Fibroblast of villous mesenchyme (primary cell): ENCODE results near the gene FANCL. TPM values are rescaled to one million over a fixed set of nuclear protein-coding genes. Genes with fewer than 3 reads are reported as not detected.
"Not testable (repeated sequence)": the region's sequence is repeated elsewhere in the genome, so short reads cannot be mapped to it uniquely, and the experiment has no call there.

Experiments used
- DNase-seq: peaks from one replicate; pipeline ENCODE4 v3.0.0-alpha.2; 2010; ENCODE audit warnings: low read depth
- H3K4me3 ChIP-seq: 2 replicates; pipeline ENCODE4 v1.5.1; 2011; ENCODE audit warnings: low read depth, mild to moderate bottlenecking, low read length
- total RNA-seq: library from RNA; depleted of rRNA; stranded (reverse); fragments of >200 nt; gene quantifications from 2 replicates; pipeline ENCODE4 v1.2.3, GENCODE V29; 2012
- TF ChIP-seq, protein P1 (sequence below): IDR thresholded peaks from 2 replicates; pipeline ENCODE4 v1.5.1; 2012; ENCODE audit warnings: low read depth, mild to moderate bottlenecking, low read length; ENCODE audit not compliant: insufficient read depth

FANCL gene
- total RNA-seq, 1 donor: 26.8 TPM

DNA sequence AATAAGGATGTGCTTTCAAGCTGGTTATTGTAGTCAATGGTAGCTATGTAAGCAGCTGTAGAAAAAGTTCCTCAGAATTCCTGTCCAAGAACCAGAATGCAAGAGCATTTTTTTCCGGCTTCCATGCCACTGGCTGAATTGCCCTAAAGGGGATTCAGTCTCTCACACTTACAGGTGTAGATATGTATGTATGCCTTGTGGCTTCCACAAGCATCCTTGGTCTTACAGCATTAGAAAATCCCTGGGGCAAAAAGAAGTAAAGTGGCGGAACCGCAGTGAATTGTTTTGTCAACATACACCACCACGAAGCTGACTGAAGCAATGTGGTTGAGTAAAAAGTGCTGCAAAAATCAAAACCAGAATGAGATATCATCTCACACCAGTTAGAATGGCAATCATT, 54.6 kb downstream of the FANCL start:
- no peak overlapping the region for H3K4me3 ChIP-seq
- peak; percentile 8 for DNase-seq
- TF ChIP-seq, protein P1, sequence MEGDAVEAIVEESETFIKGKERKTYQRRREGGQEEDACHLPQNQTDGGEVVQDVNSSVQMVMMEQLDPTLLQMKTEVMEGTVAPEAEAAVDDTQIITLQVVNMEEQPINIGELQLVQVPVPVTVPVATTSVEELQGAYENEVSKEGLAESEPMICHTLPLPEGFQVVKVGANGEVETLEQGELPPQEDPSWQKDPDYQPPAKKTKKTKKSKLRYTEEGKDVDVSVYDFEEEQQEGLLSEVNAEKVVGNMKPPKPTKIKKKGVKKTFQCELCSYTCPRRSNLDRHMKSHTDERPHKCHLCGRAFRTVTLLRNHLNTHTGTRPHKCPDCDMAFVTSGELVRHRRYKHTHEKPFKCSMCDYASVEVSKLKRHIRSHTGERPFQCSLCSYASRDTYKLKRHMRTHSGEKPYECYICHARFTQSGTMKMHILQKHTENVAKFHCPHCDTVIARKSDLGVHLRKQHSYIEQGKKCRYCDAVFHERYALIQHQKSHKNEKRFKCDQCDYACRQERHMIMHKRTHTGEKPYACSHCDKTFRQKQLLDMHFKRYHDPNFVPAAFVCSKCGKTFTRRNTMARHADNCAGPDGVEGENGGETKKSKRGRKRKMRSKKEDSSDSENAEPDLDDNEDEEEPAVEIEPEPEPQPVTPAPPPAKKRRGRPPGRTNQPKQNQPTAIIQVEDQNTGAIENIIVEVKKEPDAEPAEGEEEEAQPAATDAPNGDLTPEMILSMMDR: no peak

DNA sequence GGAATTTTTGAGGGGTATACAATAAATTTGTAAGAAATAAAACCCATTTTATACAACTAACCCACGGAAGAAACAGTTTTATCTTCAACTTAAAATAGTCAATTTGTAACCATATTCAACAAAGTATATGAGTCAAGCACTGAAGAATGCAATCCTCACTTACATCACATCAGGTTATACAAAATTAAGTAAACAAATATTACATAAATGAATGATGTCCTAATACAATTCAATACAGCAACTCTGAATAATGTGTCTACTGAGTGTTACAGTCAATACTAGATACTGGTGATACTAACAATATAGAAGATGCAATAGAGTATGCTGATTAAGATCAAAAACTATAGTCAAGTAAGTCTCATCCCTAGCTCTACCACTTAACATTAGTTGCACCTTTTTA, 58.6 kb downstream of the FANCL start:
- H3K4me3 ChIP-seq: no peak overlapping the region
- TF ChIP-seq, protein P1: no peak
- no peak for DNase-seq

DNA sequence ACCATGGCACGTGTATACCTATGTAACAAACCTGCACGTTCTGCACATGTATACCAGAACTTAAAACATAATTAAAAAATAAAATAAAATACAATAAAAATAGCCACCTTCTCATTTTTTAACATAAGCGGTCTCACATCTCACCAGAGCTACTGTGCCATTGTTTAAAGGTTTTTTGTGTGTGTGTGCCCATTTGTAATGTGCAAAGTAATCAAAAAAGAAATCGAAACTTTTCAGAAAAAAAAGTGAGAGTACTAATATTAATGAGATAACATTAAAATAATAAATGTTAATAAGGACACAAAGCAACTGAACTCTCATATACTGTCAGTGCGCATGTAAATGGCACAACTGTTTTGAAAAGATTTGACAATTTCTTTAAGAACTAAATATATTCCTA, 60.5 kb downstream of the FANCL start:
- TF ChIP-seq, protein P1: no peak
- H3K4me3 ChIP-seq: no peak overlapping the region
- no peak for DNase-seq

DNA sequence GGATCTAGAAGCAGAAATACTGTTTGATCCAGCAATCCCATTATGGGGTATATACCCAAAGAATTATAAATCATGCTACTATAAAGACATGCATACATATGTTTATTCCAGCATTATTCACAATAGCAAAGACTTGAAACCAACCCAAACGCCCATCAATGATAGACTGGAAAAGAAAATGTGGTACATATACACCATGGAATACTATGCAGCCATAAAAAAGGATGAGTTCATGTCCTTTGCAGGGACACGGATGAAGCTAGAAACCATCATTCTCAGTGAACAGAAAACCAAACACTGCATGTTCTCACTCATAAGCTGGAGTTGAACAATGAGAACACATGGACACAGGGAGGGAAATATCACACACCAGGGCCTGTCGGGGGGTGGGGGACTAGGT, 61.0 kb downstream of the FANCL start:
- DNase-seq, H3K4me3 ChIP-seq: not testable (repeated sequence)

DNA sequence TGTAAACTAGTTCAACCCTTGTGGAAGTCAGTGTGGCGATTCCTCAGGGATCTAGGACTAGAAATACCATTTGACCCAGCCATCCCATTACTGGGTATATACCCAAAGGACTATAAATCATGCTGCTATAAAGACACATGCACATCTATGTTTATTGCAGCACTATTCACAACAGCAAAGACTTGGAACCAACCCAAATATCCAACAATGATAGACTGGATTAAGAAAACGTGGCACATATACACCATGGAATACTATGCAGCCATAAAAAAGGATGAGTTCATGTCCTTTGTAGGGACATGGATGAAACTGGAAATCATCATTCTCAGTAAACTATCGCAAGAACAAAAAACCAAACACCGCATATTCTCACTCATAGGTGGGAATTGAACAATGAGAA, 63.9 kb downstream of the FANCL start:
- H3K4me3 ChIP-seq, DNase-seq: not testable (repeated sequence)

DNA sequence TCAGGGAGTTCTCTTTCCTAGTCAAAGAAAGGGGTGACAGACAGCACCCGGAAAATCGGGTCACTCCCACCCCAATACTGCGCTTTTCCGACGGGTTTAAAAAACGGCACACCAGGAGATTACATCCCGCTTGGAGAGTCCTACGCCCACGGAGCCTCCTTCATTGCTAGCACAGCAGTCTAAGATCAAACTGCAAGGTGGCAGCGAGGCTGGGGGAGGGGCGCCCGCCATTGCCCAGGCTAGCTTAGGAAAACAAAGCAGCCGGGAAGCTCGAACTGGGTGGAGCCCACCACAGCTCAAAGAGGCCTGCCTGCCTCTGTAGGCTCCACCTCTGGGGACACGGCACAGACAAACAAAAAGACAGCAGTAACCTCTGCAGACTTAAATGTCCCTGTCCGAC, 69.3 kb downstream of the FANCL start:
- H3K4me3 ChIP-seq, DNase-seq: not testable (repeated sequence)

DNA sequence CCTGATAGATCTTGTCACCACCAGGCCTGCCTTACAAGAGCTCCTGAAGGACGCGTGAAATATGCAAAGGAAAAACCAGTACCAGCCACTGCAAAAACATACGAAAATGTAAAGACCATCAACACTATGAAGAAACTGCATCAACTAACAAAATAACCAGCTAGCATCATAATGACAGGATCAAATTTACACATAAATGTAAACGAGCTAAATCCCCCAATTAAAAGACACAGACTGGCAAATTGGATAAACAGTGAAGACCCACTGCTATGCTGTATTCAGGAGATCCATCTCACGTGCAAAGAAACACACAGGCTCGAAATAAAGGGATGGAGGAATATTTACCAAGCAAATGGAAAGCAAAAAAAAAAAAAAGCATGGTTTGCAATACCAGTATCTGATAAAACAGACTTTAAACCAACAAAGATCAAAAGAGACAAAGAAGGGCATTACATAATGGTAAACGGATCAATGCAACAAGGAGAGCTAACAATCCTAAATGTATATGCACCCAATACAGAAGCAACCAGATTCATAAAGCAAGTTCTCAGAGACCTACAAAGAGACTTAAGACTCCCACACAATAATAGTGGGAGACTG, 70.7 kb downstream of the FANCL start:
- H3K4me3 ChIP-seq, DNase-seq: not testable (repeated sequence)

DNA sequence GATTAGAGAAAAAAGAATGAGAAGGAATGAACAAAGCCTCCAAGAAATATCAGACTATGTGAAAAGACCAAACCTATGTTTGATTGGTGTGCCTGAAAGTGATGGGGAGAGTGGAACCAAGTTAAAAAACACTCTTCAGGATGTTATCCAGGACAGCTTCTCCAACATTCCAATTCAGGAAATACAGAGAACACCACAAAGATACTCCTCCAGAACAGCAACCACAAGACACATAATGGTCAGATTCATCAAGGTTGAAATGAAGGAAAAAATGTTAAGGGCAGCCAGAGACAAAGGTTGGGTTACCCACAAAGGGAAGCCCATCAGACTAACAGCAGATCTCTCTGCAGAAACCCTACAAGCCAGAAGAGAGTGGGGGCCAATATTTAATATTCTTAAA, 71.3 kb downstream of the FANCL start:
- not testable (repeated sequence) for DNase-seq, H3K4me3 ChIP-seq

DNA sequence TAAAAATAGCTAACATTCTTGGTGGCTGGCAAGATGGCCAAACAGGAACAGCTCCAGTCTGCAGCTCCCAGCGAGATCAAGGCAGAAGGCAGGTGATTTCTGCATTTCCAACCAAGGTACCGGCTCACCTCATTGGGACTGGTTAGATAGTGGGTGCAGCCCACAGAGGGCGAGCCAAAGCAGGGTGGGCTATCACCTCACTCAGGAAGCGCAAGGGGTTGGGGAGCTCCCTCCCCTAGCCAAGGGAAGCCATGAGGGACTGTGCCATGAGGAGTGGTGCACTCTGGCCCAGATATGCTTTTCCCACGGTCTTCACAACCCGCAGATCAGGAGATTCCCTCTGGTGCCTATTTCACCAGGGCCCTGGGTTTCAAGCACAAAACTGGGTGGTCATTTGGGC, 73.0 kb downstream of the FANCL start:
- H3K4me3 ChIP-seq, DNase-seq: not testable (repeated sequence)

DNA sequence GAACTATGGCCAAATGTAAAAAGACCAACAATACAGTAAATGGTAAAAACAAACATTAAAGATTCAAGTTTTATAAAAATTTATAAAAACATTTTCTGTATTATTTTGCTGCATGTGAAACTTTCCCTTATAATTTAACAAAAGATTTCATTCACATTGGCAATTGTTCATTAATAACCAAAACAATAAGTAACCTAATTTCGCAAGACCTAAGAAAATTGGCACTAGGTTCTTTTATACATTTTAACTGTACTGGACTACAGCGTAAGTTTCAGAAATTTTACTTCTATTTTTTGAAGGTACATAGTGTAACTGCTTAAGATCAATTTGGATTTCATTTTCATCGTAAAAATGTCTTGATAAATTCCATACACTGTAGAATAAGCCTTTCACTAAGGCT, 77.2 kb downstream of the FANCL start:
- TF ChIP-seq, protein P1: no peak
- no peak for DNase-seq
- no peak overlapping the region for H3K4me3 ChIP-seq
